ENCODE data around the gene MEGF11. TPM values are rescaled to one million over a fixed set of nuclear protein-coding genes. Genes with fewer than 3 reads are reported as not detected.

Gene MEGF11
- total and polyA plus RNA-seq, 10 donors = 0.02 to 0.61 (median 0.23) TPM; not detected in 4

DNA sequence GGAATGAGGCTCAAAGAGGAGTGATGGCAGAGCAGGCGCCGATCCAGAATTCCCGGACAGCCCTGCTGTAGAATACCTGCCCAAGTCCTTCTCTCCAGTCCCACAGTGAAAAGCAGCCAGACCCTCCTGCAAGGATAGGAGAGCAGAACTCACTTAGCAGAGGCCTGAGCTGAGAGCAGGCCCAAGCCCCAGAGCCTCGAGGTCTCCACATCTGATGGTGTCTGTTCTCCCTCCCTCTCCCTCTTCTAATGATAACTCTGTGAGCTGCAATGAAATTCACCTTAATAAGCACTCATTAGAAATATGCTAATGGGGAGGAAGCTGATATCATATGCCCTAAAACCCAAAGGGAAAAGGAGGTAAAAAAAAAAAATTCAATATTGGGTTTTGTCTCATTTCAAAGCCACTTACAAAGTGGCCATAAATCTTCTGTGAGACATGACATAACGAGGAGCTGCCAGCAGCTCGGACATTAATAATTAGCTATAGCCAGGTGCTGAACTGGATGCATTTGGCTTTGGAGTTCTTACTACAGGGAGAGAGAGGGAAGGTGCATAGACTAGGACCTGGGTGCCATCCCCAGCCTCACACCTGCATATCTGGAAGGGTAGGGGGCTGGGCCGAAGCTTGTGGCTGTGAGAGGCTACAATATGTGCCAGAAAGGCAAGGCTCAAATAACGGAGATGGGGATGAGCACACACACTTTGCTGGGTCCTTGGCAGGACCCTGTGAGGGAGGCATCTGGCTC, 108.4 kb downstream of the MEGF11 start:
- intact Hi-C loops (cut with DNase I; ENCODE audit: low total_unique reads) = no loop called here
- DNase-seq = no peak
- Histone ChIP-seq H3K4me3 (no peak overlapping the region), H3K4me1 (no peaks in the 10 kb centered on the region), H3K9me3 (no peaks in the 10 kb centered on the region), H3K36me3 (no peaks in the 10 kb centered on the region), H3K27me3 (replicated peaks in 1 of 7) (peaks cover 0 to 21% (median 0%) of the 10 kb centered on the region in 7 donors), H3K27ac (no peak overlapping the region)
- WGBS, 5 donors = 57 to 74% (median 63%) methylated on average over 8 of the region's 8 CpGs
- TF ChIP-seq POLR2A (IDR thresholded peaks at IDR 0.05) (no peak), POLR2AphosphoS5 (IDR thresholded peaks at IDR 0.05) (no peak)
- TF ChIP-seq, protein P1, sequence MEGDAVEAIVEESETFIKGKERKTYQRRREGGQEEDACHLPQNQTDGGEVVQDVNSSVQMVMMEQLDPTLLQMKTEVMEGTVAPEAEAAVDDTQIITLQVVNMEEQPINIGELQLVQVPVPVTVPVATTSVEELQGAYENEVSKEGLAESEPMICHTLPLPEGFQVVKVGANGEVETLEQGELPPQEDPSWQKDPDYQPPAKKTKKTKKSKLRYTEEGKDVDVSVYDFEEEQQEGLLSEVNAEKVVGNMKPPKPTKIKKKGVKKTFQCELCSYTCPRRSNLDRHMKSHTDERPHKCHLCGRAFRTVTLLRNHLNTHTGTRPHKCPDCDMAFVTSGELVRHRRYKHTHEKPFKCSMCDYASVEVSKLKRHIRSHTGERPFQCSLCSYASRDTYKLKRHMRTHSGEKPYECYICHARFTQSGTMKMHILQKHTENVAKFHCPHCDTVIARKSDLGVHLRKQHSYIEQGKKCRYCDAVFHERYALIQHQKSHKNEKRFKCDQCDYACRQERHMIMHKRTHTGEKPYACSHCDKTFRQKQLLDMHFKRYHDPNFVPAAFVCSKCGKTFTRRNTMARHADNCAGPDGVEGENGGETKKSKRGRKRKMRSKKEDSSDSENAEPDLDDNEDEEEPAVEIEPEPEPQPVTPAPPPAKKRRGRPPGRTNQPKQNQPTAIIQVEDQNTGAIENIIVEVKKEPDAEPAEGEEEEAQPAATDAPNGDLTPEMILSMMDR (IDR thresholded peaks at IDR 0.05 in 8 of 11, conservative IDR thresholded peaks at IDR 0.05 in 3 of 11) = no peak

DNA sequence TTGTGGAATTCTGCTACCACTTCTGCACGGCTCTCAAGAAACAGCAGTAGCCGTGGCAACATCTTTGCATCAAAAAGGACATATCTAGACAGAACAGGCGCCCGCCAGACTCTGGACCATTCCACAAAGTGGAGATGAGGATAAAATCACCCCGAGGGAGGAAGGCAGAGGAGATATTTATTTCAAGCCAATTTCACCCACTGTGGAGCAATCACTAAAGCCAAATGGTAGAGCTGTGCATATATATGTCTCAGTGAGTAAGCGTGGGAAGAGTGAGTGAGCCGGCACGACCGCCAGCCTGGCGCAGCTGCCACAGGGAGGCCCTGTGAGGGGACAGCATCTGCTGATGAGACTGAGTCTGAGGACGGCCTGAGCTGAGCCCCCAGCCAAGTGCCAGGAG, 111.3 kb downstream of the MEGF11 start:
- H3K27ac ChIP-seq = no peak overlapping the region
- H3K27me3 ChIP-seq (replicated peaks in 1 of 7) = peaks cover 0 to 11% (median 0%) of the 10 kb centered on the region in 7 donors
- peaks cover 0 to 13% (median 4%) of the 10 kb centered on the region in 6 donors for H3K4me1 ChIP-seq
- TF ChIP-seq POLR2A (IDR thresholded peaks at IDR 0.05) = no peak
- TF ChIP-seq, protein P1 (IDR thresholded peaks at IDR 0.05 in 8 of 11, conservative IDR thresholded peaks at IDR 0.05 in 3 of 11) = no peak
- TF ChIP-seq POLR2AphosphoS5 (IDR thresholded peaks at IDR 0.05) = no peak
- no peaks in the 10 kb centered on the region for H3K9me3 ChIP-seq
- no peak for DNase-seq
- no peaks in the 10 kb centered on the region for H3K36me3 ChIP-seq
- WGBS, 5 donors = 83 to 92% (median 87%) methylated on average over 11 of the region's 11 CpGs
- intact Hi-C loops (cut with DNase I; ENCODE audit: low total_unique reads) = no loop called here
- H3K4me3 ChIP-seq = no peak overlapping the region

DNA sequence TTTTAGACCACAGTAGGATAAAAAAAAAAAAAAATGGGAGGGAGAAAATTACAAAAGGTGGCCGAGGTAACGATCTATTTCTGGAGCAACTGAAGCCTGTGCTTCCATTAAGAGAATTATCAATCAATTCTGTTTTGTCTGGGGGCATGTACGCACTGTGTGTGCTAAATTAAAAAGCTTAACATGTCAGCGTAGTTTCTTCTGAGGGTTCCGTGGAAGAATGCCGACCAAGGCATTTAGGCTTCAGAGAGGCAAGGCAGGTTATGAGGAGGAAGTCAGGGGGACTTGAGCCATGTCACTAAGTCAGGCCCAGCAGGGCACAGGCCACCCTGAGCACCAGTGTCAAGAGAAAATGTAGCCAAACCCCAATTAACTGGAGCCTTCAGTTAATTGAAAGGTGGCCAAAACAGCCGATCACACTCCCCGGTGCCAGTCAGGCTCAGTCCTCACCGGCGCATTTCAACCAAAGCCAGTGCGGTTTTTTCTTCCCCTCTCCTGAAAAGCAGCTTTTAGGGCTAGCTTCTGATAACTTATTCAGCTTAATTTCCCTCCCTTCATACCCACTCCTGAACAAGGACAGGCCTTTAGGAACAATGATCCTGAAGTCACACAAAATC, 113.9 kb downstream of the MEGF11 start:
- intact Hi-C loops (cut with DNase I; ENCODE audit: low total_unique reads) = no loop called here
- H3K27ac ChIP-seq = no peak overlapping the region
- TF ChIP-seq POLR2AphosphoS5 (IDR thresholded peaks at IDR 0.05) (no peak), POLR2A (IDR thresholded peaks at IDR 0.05) (no peak)
- TF ChIP-seq, protein P1 (IDR thresholded peaks at IDR 0.05 in 8 of 11, conservative IDR thresholded peaks at IDR 0.05 in 3 of 11) = no peak
- peaks cover 0 to 8% (median 0%) of the 10 kb centered on the region in 7 donors for H3K27me3 ChIP-seq (replicated peaks in 1 of 7)
- 83 to 95% (median 87%) methylated on average over 11 of the region's 11 CpGs for WGBS, 5 donors
- H3K4me3 ChIP-seq = no peak overlapping the region
- H3K9me3 ChIP-seq = no peaks in the 10 kb centered on the region
- no peak for DNase-seq
- H3K4me1 ChIP-seq = peaks cover 0 to 13% (median 4%) of the 10 kb centered on the region in 6 donors
- no peaks in the 10 kb centered on the region for H3K36me3 ChIP-seq

DNA sequence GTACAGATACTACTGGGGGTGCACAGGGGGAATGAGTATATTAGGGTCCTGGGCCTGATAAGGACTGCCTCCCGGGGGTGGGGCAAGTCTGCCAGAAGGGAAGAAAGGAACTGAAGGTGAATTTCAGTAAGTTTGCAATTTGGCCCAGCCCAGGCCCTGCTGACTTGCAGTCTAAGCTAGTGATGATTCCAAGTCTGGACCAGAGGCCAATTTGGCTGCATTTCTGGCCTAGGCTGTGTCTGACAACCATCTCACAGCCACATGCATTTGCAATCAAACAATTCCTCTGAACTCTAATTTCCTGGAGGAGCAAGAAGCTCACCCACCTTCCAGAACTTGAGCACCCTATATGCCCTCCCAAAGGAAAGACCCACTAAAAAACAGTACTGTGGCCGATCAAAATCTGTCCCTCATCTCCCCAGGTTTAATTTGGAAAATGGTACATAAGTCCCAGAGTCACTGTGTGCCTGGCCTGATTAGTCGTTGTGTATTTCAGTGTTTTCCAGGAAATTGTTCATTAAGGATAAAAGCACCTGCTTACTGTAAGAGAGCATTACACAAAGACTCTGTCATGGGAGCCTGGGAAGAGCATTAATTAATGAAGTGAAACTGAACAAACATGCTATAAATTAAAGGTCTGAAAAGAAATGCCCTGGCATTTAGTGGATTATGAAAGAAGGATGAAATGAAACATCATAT, 114.5 kb downstream of the MEGF11 start:
- Histone ChIP-seq H3K27me3 (replicated peaks in 1 of 7) (peaks cover 0 to 3% (median 0%) of the 10 kb centered on the region in 7 donors), H3K27ac (no peak overlapping the region), H3K9me3 (no peaks in the 10 kb centered on the region), H3K36me3 (no peaks in the 10 kb centered on the region), H3K4me1 (peaks cover 0 to 13% (median 4%) of the 10 kb centered on the region in 6 donors), H3K4me3 (no peak overlapping the region)
- TF ChIP-seq POLR2AphosphoS5 (IDR thresholded peaks at IDR 0.05) = no peak
- no peak for DNase-seq
- intact Hi-C loops (cut with DNase I; ENCODE audit: low total_unique reads) = no loop called here
- 72 to 81% (median 77%) methylated on average over 3 of the region's 3 CpGs for WGBS, 5 donors
